DMS79 treated with DMSO at 0.1 percent for 48 hours (cell line): ENCODE measurements around the gene C20orf144.

Source experiments
- DNase-seq: peaks from one replicate; lab custom pipeline; 2025; lab: John Stamatoyannopoulos, UW

The C20orf144 gene

GRCh38 chr20:33666293-33667244, 4.4 kb downstream of the C20orf144 start, which contains the start of gene ACTL10:
TSS of gene ACTL10 (plus strand) at chr20:33666943. CDS start at chr20:33667498, 555 bp downstream.
- peak; percentile 94 for DNase-seq

GRCh38 chr20:33667245-33667675, 5.1 kb downstream of the C20orf144 start:
- DNase-seq: no peak

GRCh38 chr20:33667676-33668465, 5.7 kb downstream of the C20orf144 start:
- DNase-seq: peak; percentile 54

GRCh38 chr20:33668466-33669155, 6.5 kb downstream of the C20orf144 start:
- no peak for DNase-seq

GRCh38 chr20:33669224-33669623, 7.1 kb downstream of the C20orf144 start:
- DNase-seq: no peak

- DNase-seq: no peak
Measured at GRCh38 chr20:33669873-33670640, 7.9 kb downstream of the C20orf144 start.

GRCh38 chr20:33670715-33671499, 8.8 kb downstream of the C20orf144 start:
- no peak for DNase-seq

GRCh38 chr20:33671573-33672288, 9.6 kb downstream of the C20orf144 start:
- no peak for DNase-seq

GRCh38 chr20:33672426-33673113, 10.4 kb downstream of the C20orf144 start:
- DNase-seq: no peak

- no peak for DNase-seq
Measured at GRCh38 chr20:33673114-33673409, 10.9 kb downstream of the C20orf144 start.

GRCh38 chr20:33673410-33674293, 11.5 kb downstream of the C20orf144 start:
- no peak for DNase-seq

- peak; percentile 25 for DNase-seq
Measured at GRCh38 chr20:33674294-33675135, 12.4 kb downstream of the C20orf144 start, which contains the start of gene NECAB3. TSS of gene NECAB3 (minus strand) at chr20:33674428. CDS start at chr20:33674352, 76 bp downstream.

- DNase-seq: no peak
Measured at GRCh38 chr20:33675136-33675959, 13.2 kb downstream of the C20orf144 start.

- no peak for DNase-seq
Measured at GRCh38 chr20:33676121-33676520, 14.0 kb downstream of the C20orf144 start.

GRCh38 chr20:33676652-33677645, 14.8 kb downstream of the C20orf144 start:
- no peak for DNase-seq
